HG03108 (cell line): Measurements from ENCODE around the gene CTXN3.

Experiments used
- ATAC-seq: cut with Tn5 transposase; IDR thresholded peaks from one replicate; pipeline ENCODE4 v1.9.1; 2021; ENCODE audit warnings: moderate library complexity; ENCODE audit not compliant: unreplicated experiment

CTXN3 gene

DNA sequence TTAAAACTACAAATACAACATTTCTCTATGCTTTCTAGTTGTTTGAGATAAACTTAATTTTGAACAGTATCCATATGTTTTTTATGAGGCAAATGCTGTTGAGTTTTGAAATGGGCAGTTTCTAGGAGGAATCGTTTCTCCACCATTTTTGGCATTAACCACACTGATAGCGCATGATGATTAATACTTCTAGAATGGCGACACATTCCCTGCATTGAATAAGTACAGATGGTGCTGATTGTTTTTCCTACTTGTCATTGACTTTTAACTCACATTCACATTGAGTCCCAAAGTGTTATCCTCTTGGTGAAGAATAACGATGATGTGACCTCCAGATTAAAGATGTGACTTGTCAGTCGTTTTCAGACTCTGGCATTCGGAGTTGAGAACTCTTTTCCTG lies 47.8 kb downstream of the CTXN3 start:
- no peak for ATAC-seq

DNA sequence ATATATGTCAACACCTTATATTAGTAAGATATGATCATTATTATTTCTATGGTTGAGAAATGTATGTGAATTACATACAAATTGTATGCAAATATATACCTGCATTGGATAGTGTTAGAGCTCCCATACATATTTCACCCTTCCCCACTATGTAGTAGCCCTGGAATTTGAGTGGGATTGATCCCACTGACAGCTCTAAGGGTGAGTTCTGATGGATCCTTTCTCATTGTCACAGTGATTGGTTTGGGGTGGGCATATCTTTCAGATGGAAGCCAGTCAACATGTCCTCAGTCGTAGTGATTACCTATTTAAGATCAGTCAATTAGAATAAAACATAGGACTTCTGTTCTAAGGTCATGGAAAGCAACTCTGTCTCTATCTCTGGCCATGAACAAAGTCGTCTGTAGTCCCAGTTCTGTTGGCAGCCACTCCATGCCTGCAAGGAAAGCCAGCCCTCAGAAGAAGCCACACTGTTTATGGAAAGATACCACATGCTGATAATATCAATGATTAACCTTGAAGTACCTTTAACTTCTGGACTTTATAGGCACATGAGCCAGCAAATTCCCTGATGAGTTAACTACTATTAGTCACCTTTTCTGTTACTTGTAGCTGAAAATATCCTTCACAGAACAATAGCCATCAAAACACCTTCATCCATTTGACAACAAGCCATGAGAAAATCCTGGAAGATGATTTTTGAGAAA lies 49.2 kb downstream of the CTXN3 start:
- no peak for ATAC-seq

DNA sequence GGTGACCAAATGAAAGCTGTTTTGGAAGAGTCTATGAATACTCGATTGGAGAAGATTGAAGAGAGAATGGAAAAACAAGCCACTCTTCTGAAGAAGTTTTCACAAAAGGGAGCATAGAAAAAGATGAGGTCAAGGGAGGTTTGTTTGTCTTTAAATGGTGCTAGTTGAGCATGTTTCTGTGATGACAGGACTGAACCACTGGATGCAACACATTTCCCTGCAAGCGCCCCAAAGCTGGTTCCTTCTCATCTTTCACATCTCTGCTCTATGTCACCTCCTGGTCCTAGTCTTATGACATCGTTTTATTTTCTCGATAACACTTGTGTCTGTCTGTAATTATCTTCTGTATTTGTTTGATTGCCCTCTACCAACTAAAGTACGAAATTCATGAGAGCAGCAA lies 50.5 kb downstream of the CTXN3 start:
- no peak for ATAC-seq

DNA sequence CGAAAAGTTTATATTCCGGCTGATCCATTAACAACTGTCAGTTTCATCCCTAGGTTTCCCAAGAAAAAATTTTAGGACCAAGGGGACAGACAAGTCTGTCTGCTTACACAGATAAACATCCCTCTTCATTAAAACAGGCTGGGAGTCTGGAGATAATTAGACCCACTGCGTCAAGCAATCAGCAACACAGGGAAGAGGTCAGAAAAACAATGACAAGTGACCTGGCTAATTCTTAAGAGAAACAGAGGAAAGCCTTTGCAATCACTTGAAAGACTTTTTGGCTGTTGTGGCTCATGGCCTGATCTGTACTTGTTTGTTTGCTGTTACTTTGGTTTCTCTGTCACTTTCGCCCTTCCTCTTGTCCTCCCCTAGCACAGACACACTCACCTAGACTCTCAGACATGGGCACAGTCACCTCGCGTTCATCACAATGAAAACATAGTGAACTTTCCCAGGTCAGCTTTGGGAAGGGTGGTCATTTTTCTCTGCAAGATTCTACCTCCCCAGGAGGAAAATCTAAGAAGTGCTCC lies 51.4 kb downstream of the CTXN3 start:
- no peak for ATAC-seq

DNA sequence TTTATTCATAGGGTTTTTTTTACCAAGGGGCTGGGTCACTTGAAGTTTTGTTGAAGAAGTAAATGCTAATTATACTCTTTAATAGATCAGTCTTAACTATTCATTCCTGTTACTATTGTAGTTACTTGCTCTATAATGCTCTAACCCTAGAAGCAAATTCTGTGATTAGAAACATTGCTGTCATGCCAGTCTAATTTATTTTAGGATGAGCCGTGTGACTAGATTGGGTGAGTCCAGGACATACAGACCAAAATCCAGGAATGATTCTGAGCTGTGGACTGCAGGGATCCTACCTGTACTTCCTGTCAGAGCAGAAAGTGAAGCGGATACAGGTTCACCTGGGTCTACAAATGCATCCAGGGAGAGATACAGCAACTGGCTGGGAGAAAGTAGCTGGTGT lies 53.6 kb downstream of the CTXN3 start:
- ATAC-seq = no peak

DNA sequence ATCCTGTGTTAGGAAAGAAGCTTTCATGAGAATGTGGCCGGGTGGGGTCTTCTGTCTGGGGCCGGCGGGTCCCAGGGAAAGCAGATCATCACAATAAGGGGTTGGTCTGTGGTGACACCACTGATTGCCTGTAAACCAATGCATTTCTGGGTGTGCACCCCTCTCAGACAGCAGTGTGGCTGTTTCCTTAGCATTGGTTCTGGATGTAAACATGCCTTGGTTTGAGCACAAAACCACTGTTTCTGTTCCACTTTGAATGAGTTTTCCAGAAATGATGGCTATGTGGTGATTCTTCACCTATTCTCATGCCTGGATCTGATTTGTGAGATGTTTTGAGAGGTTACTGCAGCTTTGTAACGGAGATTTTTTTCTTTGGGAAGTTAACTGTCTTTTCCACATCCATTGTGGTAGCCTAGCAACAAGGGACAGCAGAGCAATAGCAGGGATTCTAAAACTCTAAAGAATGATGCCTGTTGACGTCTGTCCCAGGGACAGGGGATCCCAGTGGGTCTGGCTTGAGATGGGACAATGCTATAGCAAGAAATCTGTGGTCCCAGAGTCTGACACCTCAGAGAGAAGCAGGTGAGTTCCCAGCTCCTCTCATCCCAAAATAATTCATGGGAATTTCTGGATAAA lies 54.2 kb downstream of the CTXN3 start, which contains the start of gene CCDC192:
CCDC192 (plus strand) TSS at position 466 of the 636 bp plus-strand sequence; CDS start at position 521, 55 bp downstream.
- no peak for ATAC-seq

DNA sequence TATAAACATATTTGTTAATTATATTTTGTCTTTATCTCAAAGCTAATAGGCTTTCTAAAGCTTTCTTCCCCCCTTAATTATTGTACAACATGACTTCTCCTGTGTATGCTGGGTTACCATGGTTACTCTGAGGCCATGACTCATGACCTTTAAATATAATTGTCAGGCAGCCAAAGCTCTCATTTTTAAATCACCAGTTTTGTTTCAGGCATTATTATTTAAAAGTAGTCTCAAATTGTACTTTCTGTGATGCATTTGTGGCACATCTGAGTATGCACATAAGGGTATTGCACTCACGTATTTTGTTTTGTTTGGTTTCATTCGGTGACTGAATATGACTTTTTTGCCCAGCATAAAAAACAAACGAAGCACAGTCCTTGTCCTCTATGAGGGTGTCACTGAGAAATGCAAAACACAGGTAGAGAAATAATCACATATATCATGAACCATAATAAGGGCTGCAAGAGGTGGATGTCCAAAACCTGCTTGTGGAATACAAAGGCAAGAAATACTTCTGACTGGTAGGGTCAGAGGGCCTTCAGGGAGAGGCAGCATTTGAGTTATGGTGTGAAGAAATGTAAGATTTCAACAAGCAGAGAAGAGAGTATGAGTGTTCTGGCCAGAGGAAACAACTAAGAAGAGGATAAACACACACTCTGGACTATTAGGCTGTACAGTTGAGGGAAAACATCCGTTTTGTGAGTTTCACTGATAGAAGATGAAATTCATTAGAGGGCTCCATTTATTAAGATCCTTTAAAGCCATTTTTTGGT lies 56.4 kb downstream of the CTXN3 start:
- no peak for ATAC-seq

DNA sequence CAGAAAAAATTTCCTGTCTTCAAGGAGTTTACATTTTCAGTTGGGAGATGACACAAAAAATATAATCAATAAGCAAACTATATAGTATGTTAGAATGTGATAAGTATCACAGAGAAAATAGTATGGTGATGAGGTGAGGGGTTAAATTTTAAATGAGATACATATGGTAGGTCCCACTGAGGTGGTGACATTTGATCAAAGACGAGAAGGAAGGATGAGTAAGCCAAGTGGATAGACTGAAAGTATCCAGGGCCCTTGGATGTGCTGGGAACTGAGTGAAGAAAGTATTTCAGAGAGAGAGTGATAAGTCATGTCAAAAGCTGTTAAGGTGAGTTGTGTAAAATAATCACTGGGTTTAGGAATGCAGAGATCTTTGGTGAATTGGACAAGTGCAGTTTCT lies 57.8 kb downstream of the CTXN3 start:
- no peak for ATAC-seq

DNA sequence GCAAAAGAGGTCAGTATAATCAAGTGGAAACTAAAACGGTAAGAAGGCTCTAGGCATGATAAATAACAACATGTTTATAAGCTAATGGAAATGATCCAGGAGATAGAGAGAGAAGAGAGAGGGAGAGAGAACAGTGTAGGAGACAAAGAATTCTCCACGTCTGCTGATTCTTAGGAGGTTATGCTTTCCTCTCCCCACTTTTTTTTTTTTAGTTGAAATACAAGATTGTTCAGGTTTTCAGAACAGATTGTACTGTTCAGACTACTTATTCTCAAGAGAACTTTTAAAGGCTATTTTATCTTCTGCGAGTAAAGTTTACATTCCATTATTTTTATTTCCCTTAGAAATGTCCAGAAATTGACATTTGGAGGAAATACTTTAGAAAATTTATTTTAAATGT lies 58.3 kb downstream of the CTXN3 start:
- no peak for ATAC-seq
